OCI-LY7 (cell line): ENCODE data around the gene CASZ1. TPM values are rescaled to one million over a fixed set of nuclear protein-coding genes. Genes with fewer than 3 reads are reported as not detected.

Experiments
- BruUV-seq: library from RNA; stranded (reverse); fragments of 400-500 nt; replicated peaks from 2 replicates; lab custom pipeline; 2021; lab: Mats Ljungman, UMichigan
- CTCF ChIA-PET: fragments of 300-600 bp; sonication (Branson Sonifier 250); formaldehyde crosslinking; loops from one replicate; lab custom pipeline; 2022; ENCODE audit warnings: antibody characterized with exemption; ENCODE audit not compliant: unreplicated experiment; lab: Charles Lee
- POLR2A ChIA-PET: fragments of 300-600 bp; sonication (Branson Sonifier 250); formaldehyde crosslinking; loops from one replicate; lab custom pipeline; 2022; ENCODE audit warnings: antibody characterized with exemption; lab: Charles Lee
- DNase-seq: peaks from one replicate; pipeline ENCODE4 v3.0.0-alpha.2; 2015; ENCODE audit warnings: low spot score
- H2AFZ ChIP-seq: fragments of 200-600 bp; sonication (generic), shearing (Covaris generic); 2 replicates; pipeline ENCODE4 v1.6.1; 2014; ENCODE audit warnings: mild to moderate bottlenecking, antibody characterized with exemption, low read length, moderate library complexity
- H3K27ac ChIP-seq: fragments of 200-600 bp; sonication (generic); 2 replicates; pipeline ENCODE4 v1.5.1; 2014; ENCODE audit warnings: mixed run types, low read depth, mild to moderate bottlenecking, moderate library complexity, low read length, inconsistent platforms; ENCODE audit not compliant: poor library complexity, severe bottlenecking
- H3K36me3 ChIP-seq: fragments of 200-600 bp; sonication (generic); 2 replicates; pipeline ENCODE4 v1.6.1; 2014; ENCODE audit warnings: mild to moderate bottlenecking, antibody characterized with exemption, low read length, moderate library complexity, mixed read lengths; ENCODE audit not compliant: insufficient read depth
- H3K4me1 ChIP-seq: fragments of 200-600 bp; sonication (generic); 2 replicates; pipeline ENCODE4 v1.5.1; 2014; ENCODE audit warnings: mild to moderate bottlenecking, low read length; ENCODE audit not compliant: insufficient read depth, poor library complexity, severe bottlenecking
- H3K4me2 ChIP-seq: fragments of 200-600 bp; sonication (generic); 2 replicates; pipeline ENCODE4 v1.6.1; 2014; ENCODE audit warnings: mild to moderate bottlenecking, low read length
- H3K4me3 ChIP-seq: fragments of 200-600 bp; sonication (generic); 2 replicates; pipeline ENCODE4 v1.5.1; 2014; ENCODE audit warnings: mild to moderate bottlenecking, low read depth, low read length; ENCODE audit not compliant: poor library complexity, severe bottlenecking
- H3K79me2 ChIP-seq: fragments of 200-600 bp; sonication (generic); 2 replicates; pipeline ENCODE4 v1.6.1; 2016; ENCODE audit warnings: low read depth, mild to moderate bottlenecking, low read length, moderate library complexity, mixed read lengths; ENCODE audit not compliant: insufficient read depth
- H3K9me2 ChIP-seq: fragments of 200-600 bp; sonication (generic); 2 replicates; pipeline ENCODE4 v1.6.1; 2016; ENCODE audit warnings: mild to moderate bottlenecking, low read length, mixed read lengths; ENCODE audit not compliant: insufficient read depth
- H3K9me3 ChIP-seq: fragments of 200-600 bp; sonication (generic); 2 replicates; pipeline ENCODE4 v1.6.1; 2014; ENCODE audit warnings: mild to moderate bottlenecking, mixed run types, low read length, mixed read lengths
- H4K20me1 ChIP-seq: fragments of 200-600 bp; sonication (generic); 2 replicates; pipeline ENCODE4 v1.6.1; 2014; ENCODE audit warnings: mild to moderate bottlenecking, antibody characterized with exemption, low read length, moderate library complexity, mixed read lengths; ENCODE audit not compliant: insufficient read depth
- CTCF ChIP-seq: fragments of 200-600 bp; sonication (generic); conservative IDR thresholded peaks from 2 replicates; pipeline ENCODE4 v1.5.1; 2014; ENCODE audit warnings: mild to moderate bottlenecking, antibody characterized with exemption, low read length, moderate library complexity, mixed read lengths
- EZH2phosphoT487 ChIP-seq: fragments of 200-600 bp; sonication (generic); IDR thresholded peaks from 2 replicates; pipeline ENCODE4 v1.6.1; 2018; ENCODE audit warnings: low read depth, borderline replicate concordance, mild to moderate bottlenecking, mixed run types, antibody characterized with exemption, low read length, moderate library complexity, mixed read lengths
- intact Hi-C: fragments of 100-400 bp; cut with micrococcal nuclease; formaldehyde crosslinking; loops from one replicate; pipeline ENCODE4 v1.10.0; 2022; ENCODE audit not compliant: unreplicated experiment
- total RNA-seq, 2 experiments: library from RNA; depleted of rRNA in 1 of 2; stranded (reverse); fragments of >200 nt in 1 of 2; shearing (Covaris generic) in 1 of 2; gene quantifications; 2 replicates each; pipeline ENCODE4 v1.2.3, GENCODE V29; 2014 to 2022

The CASZ1 gene
- total RNA-seq, 2 experiments from 2014 or later = 3.3 to 3.9 TPM

- intact Hi-C loops = no loop called here
- no peaks in the 10 kb centered on the region for H3K9me2 ChIP-seq
- no peak overlapping the region for H3K4me2 ChIP-seq
- no peaks in the 10 kb centered on the region for H3K36me3 ChIP-seq
- H3K9me3 ChIP-seq = no peaks in the 10 kb centered on the region
- no TSS peak for BruUV-seq
- H2AFZ ChIP-seq = no peak overlapping the region
- no peaks in the 10 kb centered on the region for H4K20me1 ChIP-seq
- ChIA-PET POLR2A (no interaction called here), CTCF (no interaction called here)
- H3K4me1 ChIP-seq = no peaks in the 10 kb centered on the region
- TF ChIP-seq EZH2phosphoT487 (no peak), CTCF (no peak)
- H3K27ac ChIP-seq = no peak overlapping the region
- DNase-seq = no peak
- no peaks in the 10 kb centered on the region for H3K79me2 ChIP-seq
- no peak overlapping the region for H3K4me3 ChIP-seq
Measured at GRCh38 chr1:10841118-10841517, 44.7 kb upstream of the CASZ1 start.

- TF ChIP-seq EZH2phosphoT487 = no peak
- no peak for TF ChIP-seq CTCF
- ChIA-PET POLR2A (no interaction called here), CTCF (no interaction called here)
- Histone ChIP-seq H3K4me1 (no peaks in the 10 kb centered on the region), H3K79me2 (no peaks in the 10 kb centered on the region), H3K36me3 (no peaks in the 10 kb centered on the region), H3K9me3 (no peaks in the 10 kb centered on the region), H2AFZ (no peak overlapping the region), H4K20me1 (no peaks in the 10 kb centered on the region), H3K9me2 (no peaks in the 10 kb centered on the region), H3K4me3 (no peak overlapping the region), H3K27ac (no peak overlapping the region), H3K4me2 (no peak overlapping the region)
- DNase-seq = no peak
- BruUV-seq = no TSS peak
- intact Hi-C loops = no loop called here
Measured at GRCh38 chr1:10839188-10839770, 42.8 kb upstream of the CASZ1 start.

GRCh38 chr1:10838541-10838940 lies 42.1 kb upstream of the CASZ1 start:
- BruUV-seq = no TSS peak
- Histone ChIP-seq H3K9me3 (no peaks in the 10 kb centered on the region), H3K36me3 (no peaks in the 10 kb centered on the region), H4K20me1 (no peaks in the 10 kb centered on the region), H3K4me3 (no peak overlapping the region), H2AFZ (no peak overlapping the region), H3K4me2 (no peak overlapping the region), H3K9me2 (no peaks in the 10 kb centered on the region), H3K79me2 (no peaks in the 10 kb centered on the region), H3K4me1 (no peaks in the 10 kb centered on the region), H3K27ac (no peak overlapping the region)
- DNase-seq = no peak
- CTCF ChIA-PET = interaction anchor here (0.6 kb wide), 1 partner anchor 343 kb away, joined by 3 read pairs; no protein-coding TSS in a partner anchor
- no peak for TF ChIP-seq EZH2phosphoT487
- TF ChIP-seq CTCF = no peak
- POLR2A ChIA-PET = no interaction called here
- intact Hi-C loops = no loop called here
